ENCODE results near the gene TSPAN18. TPM values are rescaled to one million over a fixed set of nuclear protein-coding genes. Genes with fewer than 3 reads are reported as not detected.
A peak's percentile ranks its signal among the peaks of the same experiment; 100 is the strongest.

The TSPAN18 gene
- total RNA-seq, 2 experiments from 2014 or later = 7.3 to 8.4 TPM

DNA sequence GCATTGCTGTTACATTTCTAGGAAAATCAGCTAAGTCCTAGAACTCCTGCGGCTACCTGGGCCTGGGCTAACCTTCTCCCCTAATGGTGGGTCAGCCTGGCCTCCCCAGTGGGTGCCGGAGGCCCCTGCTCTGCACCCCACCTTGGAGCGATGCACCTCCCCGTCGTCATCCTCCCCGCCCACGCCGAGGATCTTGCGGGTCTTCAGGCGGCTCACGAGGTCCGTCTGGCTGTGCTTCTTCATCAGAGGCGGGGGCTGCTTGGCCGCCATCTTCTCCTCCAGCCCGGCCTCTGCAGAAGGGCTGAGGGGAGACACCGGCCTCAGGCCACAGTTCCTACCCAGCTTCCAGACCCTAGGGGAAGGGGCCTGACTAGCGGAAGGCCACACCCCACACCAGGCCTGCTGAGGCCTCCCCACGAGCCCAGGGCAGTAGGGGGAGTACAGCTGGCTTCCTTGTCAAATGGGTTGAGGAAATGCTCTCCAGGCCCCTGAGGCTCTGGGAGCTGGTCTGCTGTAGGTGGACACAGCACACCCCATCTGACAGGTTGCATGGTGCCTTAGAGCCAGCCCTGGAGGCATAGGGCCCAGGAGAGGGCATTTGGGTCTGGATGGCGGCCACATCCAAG lies 211.4 kb downstream of the TSPAN18 start:
- no peak for DNase-seq
- intact Hi-C loops (cut with micrococcal nuclease) = loop anchor here (5.0 to 10.0 kb wide), 2 partner anchors 39 to 397 kb away; no protein-coding TSS in a partner anchor
- peaks cover 6% of the 10 kb centered on the region for H3K4me1 Mint-ChIP-seq (ENCODE audit: low read depth)
- no peaks in the 10 kb centered on the region for H3K9me3 Mint-ChIP-seq
- no peak overlapping the region for H3K4me3 Mint-ChIP-seq
- no peaks in the 10 kb centered on the region for H3K27me3 Mint-ChIP-seq (ENCODE audit: low read depth)
- H3K27ac Mint-ChIP-seq = no peak overlapping the region
- H3K36me3 Mint-ChIP-seq (ENCODE audit: low read depth) = no peaks in the 10 kb centered on the region
- CTCF ChIA-PET = interaction anchor here (0.9 to 17.1 kb wide), 5 partner anchors 11 to 195 kb away, joined by 3 to 741 read pairs (median 22); no protein-coding TSS in a partner anchor

DNA sequence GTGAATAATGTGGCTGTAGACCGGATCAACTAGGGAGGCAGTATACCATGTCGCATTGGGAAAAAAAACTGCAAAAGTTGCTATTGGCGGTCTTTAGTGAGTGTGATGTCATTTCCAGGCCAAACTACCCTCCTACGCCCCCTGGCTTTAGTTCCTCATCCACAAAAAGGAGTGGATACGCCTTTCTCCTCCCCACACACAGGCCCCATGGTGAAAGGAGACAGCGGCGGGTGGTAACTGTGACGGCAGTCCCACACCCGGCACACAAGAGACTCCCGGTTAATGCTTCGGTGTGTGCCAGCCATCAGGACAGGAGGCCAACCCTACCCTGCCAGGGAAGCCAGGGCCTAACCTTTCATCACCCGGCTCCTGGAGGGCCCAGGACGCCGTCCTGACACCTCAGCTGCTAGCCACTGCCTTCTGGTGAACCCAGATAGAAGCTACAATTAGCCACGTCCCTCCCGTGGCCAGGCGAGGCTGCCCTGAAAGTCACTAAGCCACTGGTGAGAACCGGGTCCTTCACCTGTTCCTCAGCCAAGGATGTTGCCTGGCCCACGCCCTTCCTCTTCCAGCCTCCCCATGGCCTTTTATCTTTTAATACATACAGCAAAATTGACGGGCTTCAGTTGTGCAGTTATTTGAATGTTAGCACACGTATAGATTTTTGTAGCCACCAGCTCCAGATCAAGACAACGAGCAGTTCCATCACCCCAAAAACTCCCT lies 213.1 kb downstream of the TSPAN18 start:
- Mint-ChIP-seq H3K4me1 (ENCODE audit: low read depth) (peaks cover 11% of the 10 kb centered on the region), H3K9me3 (no peaks in the 10 kb centered on the region), H3K36me3 (ENCODE audit: low read depth) (no peaks in the 10 kb centered on the region), H3K27ac (no peak overlapping the region), H3K27me3 (ENCODE audit: low read depth) (no peaks in the 10 kb centered on the region), H3K4me3 (no peak overlapping the region)
- CTCF ChIA-PET = interaction anchor here (1.8 to 17.1 kb wide), 2 partner anchors 12 to 162 kb away, joined by 17 to 741 read pairs; no protein-coding TSS in a partner anchor
- DNase-seq = no peak
- intact Hi-C loops (cut with micrococcal nuclease) = loop anchor here (5.0 to 10.0 kb wide), 2 partner anchors 37 to 395 kb away; no protein-coding TSS in a partner anchor

DNA sequence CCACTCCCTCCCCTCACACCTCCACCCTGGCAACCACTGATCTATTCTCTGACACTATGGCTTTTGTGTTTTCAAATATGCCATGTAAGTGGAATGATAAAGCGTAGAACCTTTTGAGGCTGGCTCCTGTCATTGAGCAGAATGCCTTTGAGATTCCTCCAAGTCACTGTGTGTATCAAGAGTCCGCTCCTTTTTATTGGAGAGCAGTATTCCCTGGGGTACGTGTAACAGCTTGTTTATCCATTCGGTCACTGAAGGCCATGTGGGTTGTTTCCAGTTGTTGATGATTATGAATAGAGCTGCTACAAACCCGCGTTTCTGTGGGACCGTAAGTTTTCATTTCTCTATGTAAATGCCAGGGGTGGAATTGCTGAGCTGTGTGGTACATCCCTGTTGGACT lies 213.6 kb downstream of the TSPAN18 start:
- H3K4me1 Mint-ChIP-seq (ENCODE audit: low read depth) = peaks cover 11% of the 10 kb centered on the region
- DNase-seq = no peak

DNA sequence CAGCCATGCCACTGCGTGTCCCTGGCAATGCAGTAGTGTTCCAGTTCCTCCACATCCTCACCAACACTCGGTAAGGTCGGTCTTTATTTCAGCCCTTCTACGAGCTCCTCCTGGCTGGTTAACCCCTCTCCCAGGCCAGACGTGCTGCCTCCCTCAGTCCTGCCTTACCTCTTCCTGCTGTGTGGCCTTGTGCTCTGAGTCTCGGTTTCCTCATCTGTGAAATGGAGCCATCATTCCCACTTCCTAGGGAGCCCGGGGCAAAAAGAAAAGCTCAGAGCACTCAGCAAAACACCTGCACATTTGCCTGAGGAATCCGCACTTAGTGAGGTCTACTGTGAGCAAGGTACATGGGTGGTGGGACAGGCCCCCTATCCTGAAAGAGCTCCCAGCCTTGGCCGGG lies 214.1 kb downstream of the TSPAN18 start:
- Mint-ChIP-seq H3K4me3 (no peak overlapping the region), H3K36me3 (ENCODE audit: low read depth) (no peaks in the 10 kb centered on the region), H3K27me3 (ENCODE audit: low read depth) (no peaks in the 10 kb centered on the region), H3K27ac (no peak overlapping the region), H3K4me1 (ENCODE audit: low read depth) (peaks cover 11% of the 10 kb centered on the region), H3K9me3 (no peaks in the 10 kb centered on the region)
- DNase-seq = no peak
- intact Hi-C loops (cut with micrococcal nuclease) = no loop called here
- CTCF ChIA-PET = interaction anchor here (0.6 to 17.1 kb wide), 4 partner anchors 10 to 397 kb away, joined by 3 to 741 read pairs (median 10); no protein-coding TSS in a partner anchor

More for the DNA sequence above, 213.6 kb downstream of the TSPAN18 start:
- H3K36me3 Mint-ChIP-seq (ENCODE audit: low read depth) = no peaks in the 10 kb centered on the region
- H3K4me3 Mint-ChIP-seq = no peak overlapping the region
- no peaks in the 10 kb centered on the region for H3K9me3 Mint-ChIP-seq
- no peaks in the 10 kb centered on the region for H3K27me3 Mint-ChIP-seq (ENCODE audit: low read depth)
- intact Hi-C loops (cut with micrococcal nuclease) = no loop called here
- CTCF ChIA-PET = interaction anchor here (0.6 to 17.1 kb wide), 4 partner anchors 9 to 398 kb away, joined by 3 to 741 read pairs (median 10); no protein-coding TSS in a partner anchor
- no peak overlapping the region for H3K27ac Mint-ChIP-seq

DNA sequence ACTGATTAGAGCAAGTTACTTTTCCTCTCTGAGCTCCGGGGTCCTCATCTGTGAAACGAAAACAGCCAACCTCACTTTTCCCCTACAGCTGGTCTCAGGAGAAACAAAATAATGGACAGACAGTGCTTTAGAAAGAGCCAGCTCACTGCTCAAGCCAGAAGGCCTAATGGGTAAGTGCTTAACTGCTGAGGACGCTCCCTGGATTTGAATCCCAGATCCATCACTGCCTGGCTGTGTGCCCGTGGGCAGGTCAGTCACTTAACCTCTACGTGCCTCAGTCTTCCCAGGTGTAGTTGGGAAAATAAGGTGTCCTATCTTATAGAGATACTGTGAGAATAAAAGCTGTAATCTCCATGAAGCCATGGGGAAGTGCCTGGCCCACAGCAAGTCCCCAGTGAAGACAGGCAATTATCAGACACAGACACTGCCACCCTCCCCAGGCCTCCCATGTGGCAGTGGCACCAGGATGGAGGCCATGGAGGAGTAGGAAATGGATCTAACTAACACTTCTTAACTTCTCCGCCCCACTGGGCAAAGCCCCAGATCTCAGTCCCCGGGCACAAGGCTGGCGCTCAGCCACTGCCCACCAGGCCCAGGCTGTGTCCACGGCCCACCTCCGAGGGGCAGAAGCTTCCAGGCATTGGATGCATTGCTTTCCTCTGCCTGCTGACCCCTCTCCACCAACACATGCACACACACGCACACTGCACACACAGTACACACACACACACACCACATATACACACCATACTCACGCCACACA lies 214.7 kb downstream of the TSPAN18 start:
- CTCF ChIA-PET = interaction anchor here (1.1 to 17.1 kb wide), 3 partner anchors 10 to 160 kb away, joined by 4 to 741 read pairs (median 17); no protein-coding TSS in a partner anchor
- H3K27ac Mint-ChIP-seq = no peak overlapping the region

DNA sequence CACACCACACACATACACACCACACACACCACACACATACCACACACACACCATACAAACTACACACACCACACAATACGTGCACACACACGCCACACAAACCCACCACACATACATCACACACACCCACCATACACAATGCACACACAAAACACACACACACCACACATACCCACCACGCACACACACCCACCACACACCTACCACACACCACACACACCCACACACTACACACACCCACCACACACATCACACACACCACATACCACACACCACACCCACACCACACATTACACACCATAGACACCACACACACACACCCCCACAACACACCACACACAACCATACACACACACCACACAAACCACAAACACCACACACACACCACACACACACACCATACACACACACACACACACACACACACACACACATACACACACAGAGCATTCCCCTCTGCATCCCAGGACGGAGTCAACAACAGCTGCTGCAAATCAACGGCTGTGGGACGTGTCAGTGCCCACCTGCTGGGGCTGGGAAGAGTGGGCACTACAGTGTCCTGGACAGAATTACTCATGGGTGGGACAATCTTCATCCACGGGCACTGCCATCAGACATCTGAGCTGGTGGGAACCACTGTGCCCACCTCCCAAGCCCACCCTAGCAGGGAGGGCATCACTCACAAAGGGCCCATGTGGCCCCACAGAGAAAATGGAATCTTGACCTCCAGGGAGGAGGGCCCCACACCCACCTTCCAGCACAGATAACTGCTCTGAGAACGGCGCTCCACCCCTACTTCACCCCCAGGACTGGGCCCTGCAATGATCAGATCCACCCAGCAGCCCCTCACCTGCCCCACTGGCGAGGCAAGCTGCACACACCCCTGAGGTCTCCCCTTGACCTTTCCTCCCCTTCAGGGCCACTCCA lies 215.5 kb downstream of the TSPAN18 start:
- no peaks in the 10 kb centered on the region for H3K27me3 Mint-ChIP-seq (ENCODE audit: low read depth)
- intact Hi-C loops (cut with micrococcal nuclease) = no loop called here
- no peak overlapping the region for H3K27ac Mint-ChIP-seq
- no peak overlapping the region for H3K4me3 Mint-ChIP-seq
- no peaks in the 10 kb centered on the region for H3K9me3 Mint-ChIP-seq
- DNase-seq = no peak
- CTCF ChIA-PET = interaction anchor here (1.3 to 17.1 kb wide), 3 partner anchors 160 to 162 kb away, joined by 4 to 741 read pairs (median 6); no protein-coding TSS in a partner anchor
- H3K36me3 Mint-ChIP-seq (ENCODE audit: low read depth) = no peaks in the 10 kb centered on the region
- H3K4me1 Mint-ChIP-seq (ENCODE audit: low read depth) = peaks cover 11% of the 10 kb centered on the region

More for the DNA sequence above, 214.7 kb downstream of the TSPAN18 start:
- Mint-ChIP-seq H3K36me3 (ENCODE audit: low read depth) (no peaks in the 10 kb centered on the region), H3K9me3 (no peaks in the 10 kb centered on the region), H3K4me3 (no peak overlapping the region), H3K4me1 (ENCODE audit: low read depth) (peaks cover 11% of the 10 kb centered on the region), H3K27me3 (ENCODE audit: low read depth) (no peaks in the 10 kb centered on the region)
- intact Hi-C loops (cut with micrococcal nuclease) = no loop called here
- no peak for DNase-seq

DNA sequence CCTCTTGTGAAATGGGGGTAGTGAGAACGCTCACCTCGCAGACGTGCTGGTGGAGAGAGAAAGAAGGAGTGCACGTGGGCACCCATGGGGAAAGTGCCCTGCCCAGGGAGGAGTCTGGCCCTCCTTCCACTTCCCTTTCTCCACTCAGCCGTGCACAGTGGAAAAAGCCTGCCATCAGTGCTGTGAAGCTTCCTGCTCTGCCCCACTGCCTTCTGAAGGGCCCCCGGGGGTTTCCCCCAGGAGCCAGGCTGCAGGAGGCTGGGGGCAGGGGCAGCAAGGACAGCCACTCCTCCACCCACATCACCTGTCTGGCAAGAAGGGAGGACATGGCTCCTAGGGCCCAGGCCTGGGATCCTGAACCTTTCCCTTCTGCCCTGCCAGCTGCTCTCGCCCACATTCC lies 216.4 kb downstream of the TSPAN18 start:
- H3K4me3 Mint-ChIP-seq = no peak overlapping the region
- no peaks in the 10 kb centered on the region for H3K27me3 Mint-ChIP-seq (ENCODE audit: low read depth)
- H3K9me3 Mint-ChIP-seq = no peaks in the 10 kb centered on the region
- H3K4me1 Mint-ChIP-seq (ENCODE audit: low read depth) = peaks cover 11% of the 10 kb centered on the region
- H3K27ac Mint-ChIP-seq = no peak overlapping the region
- H3K36me3 Mint-ChIP-seq (ENCODE audit: low read depth) = no peaks in the 10 kb centered on the region
- intact Hi-C loops (cut with micrococcal nuclease) = no loop called here
- peak; percentile 70 for DNase-seq
- CTCF ChIA-PET = interaction anchor here (1.3 to 1.9 kb wide), 2 partner anchors 159 to 161 kb away, joined by 4 to 6 read pairs; no protein-coding TSS in a partner anchor

DNA sequence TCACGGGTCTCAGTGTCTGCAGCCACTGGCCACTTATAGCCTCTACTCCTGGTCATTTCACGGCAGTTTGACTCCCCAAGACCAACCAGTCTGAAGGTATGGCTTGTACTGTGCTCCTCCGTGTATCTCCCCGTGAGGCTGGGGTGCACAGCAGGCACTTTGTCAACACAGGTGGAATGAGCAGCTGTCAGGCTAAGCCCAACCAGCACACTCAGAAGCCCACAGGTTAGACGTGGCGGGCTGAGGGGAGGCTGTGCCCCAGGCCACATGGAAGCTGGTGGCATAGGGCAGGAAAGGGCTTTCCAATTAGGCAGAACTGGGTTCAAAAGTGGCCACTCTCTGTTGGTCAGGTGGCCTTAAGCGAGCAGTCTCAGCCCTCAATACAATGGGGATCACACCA lies 216.9 kb downstream of the TSPAN18 start:
- H3K36me3 Mint-ChIP-seq (ENCODE audit: low read depth) = no peaks in the 10 kb centered on the region
- no peak overlapping the region for H3K27ac Mint-ChIP-seq
- DNase-seq = no peak
- no peak overlapping the region for H3K4me3 Mint-ChIP-seq
- peaks cover 11% of the 10 kb centered on the region for H3K4me1 Mint-ChIP-seq (ENCODE audit: low read depth)
- CTCF ChIA-PET = interaction anchor here (1.3 to 1.9 kb wide), 2 partner anchors 159 to 161 kb away, joined by 4 to 6 read pairs; no protein-coding TSS in a partner anchor
- H3K27me3 Mint-ChIP-seq (ENCODE audit: low read depth) = no peaks in the 10 kb centered on the region
- intact Hi-C loops (cut with micrococcal nuclease) = no loop called here
- H3K9me3 Mint-ChIP-seq = no peaks in the 10 kb centered on the region

DNA sequence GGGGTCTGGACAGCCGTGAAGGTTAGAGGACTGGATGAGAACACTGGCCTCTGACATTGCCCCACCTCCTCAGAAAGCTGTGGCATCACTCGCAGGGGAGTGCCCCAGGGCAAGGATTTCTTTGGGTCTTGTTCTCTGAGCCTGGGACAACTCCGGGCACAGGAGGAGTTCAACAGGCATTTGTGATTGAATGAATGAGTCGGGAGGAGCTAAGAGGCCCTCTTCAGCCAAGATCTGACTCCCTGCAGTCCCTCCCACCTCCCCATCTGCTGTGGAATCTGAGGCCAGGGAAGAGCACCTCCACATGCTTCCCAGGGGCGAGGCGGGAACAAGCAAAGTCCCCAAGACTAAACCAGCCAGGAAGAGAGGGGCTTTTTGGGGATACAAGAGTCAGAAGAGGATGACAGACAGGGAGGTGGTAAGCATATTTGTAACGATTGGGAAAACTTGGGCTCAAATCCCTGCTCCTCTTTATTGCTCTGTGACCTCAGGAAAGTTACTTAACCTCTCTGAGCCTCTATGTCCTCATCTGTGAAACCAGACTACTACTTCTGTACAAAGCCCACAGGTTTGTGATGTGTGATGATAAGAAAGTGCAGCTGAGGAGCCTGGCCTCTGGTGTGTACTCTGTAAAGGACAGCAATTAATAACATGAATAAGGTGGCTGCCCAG lies 217.6 kb downstream of the TSPAN18 start:
- no peak overlapping the region for H3K4me3 Mint-ChIP-seq
- H3K27me3 Mint-ChIP-seq (ENCODE audit: low read depth) = no peaks in the 10 kb centered on the region
- no peaks in the 10 kb centered on the region for H3K36me3 Mint-ChIP-seq (ENCODE audit: low read depth)
- intact Hi-C loops (cut with micrococcal nuclease) = no loop called here
- no peak for DNase-seq
- CTCF ChIA-PET = interaction anchor here (0.9 to 2.1 kb wide), 4 partner anchors 8 to 160 kb away, joined by 3 to 16 read pairs (median 4); no protein-coding TSS in a partner anchor
- peaks cover 13% of the 10 kb centered on the region for H3K4me1 Mint-ChIP-seq (ENCODE audit: low read depth)
- peak overlapping the region; percentile 19 for H3K27ac Mint-ChIP-seq
- no peaks in the 10 kb centered on the region for H3K9me3 Mint-ChIP-seq

DNA sequence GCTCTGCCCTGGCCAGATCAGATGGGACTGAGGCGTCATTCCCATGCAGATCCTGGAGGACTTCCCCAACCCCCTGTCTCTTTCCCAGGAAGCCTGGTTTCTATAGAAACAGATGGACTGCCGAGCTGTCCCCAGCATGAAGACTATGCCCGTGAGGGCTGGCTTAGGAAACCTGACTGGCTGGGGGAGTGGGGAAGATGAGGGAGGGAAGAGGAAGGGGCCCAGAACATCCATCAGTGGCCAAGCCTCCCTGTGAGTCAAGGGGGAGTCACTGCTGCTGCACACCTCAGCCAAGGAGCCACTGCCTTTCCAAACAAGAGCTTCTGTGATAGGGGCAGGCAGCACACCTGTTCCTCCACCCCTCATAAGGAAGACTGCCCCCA lies 218.1 kb downstream of the TSPAN18 start:
- H3K4me3 Mint-ChIP-seq = no peak overlapping the region
- intact Hi-C loops (cut with micrococcal nuclease) = no loop called here
- no peak for DNase-seq
- H3K27ac Mint-ChIP-seq = no peak overlapping the region
- CTCF ChIA-PET = interaction anchor here (0.9 to 2.1 kb wide), 3 partner anchors 8 to 159 kb away, joined by 3 to 16 read pairs (median 4); no protein-coding TSS in a partner anchor
- peaks cover 13% of the 10 kb centered on the region for H3K4me1 Mint-ChIP-seq (ENCODE audit: low read depth)
- no peaks in the 10 kb centered on the region for H3K27me3 Mint-ChIP-seq (ENCODE audit: low read depth)
- H3K36me3 Mint-ChIP-seq (ENCODE audit: low read depth) = no peaks in the 10 kb centered on the region
- H3K9me3 Mint-ChIP-seq = no peaks in the 10 kb centered on the region

DNA sequence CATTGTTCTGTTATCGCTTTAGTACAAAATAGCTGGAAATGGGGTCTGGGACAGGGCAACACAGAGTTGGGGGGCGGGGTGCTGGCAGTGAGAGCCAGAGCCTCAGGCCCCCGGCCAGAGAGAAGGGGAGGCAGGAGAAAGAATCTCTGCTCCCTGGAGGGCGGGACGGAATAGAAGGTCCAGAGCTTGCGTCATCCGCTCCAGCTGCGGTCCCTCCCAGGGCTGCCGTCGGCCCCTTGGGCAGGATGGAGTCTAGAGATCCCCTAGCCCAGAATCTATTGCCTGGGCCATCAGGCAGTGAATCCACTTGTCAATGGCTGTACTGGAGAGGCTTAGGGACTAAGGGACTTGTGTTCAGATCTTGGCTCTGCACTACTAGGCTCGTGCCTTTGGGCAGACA lies 218.9 kb downstream of the TSPAN18 start:
- no peak for DNase-seq
- Mint-ChIP-seq H3K36me3 (ENCODE audit: low read depth) (no peaks in the 10 kb centered on the region), H3K27me3 (ENCODE audit: low read depth) (no peaks in the 10 kb centered on the region), H3K4me3 (no peak overlapping the region), H3K4me1 (ENCODE audit: low read depth) (peaks cover 13% of the 10 kb centered on the region), H3K27ac (no peak overlapping the region), H3K9me3 (no peaks in the 10 kb centered on the region)
- intact Hi-C loops (cut with micrococcal nuclease) = no loop called here
- CTCF ChIA-PET = interaction anchor here (2.1 to 3.5 kb wide), 2 partner anchors 9 to 158 kb away, joined by 16 to 26 read pairs; no protein-coding TSS in a partner anchor

Data from activated naive CD4-positive, alpha-beta T cell treated with anti-CD3 and anti-CD28 coated beads for 36 hours (primary cell).